ENCODE data around the gene FHAD1.

The FHAD1 gene

DNA sequence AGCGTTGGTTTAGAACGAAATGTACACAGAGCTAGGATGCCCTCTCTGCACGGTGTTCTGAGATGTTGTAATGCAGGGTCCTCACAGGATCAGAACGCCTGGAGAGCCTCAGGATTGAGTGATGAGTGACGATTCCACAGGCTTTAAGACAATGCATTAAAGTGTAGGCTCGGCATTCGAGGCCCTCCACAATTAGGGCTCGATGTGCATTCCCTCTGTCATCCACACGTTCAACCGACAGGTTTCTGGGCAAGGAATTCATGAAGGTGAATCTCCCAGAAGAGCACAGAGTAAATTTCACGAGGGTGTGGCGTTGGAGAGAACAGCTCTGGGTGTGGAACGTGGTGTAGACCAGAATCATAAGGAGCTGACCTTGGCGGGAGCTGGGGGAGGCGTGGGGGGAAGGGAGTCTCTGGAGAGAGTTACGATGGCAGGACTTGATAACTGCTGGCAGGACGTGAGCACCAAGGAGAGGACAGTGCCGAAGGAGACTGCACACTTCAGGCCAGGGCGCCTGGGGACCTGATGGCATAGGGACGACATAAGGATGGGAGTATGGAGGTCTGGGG, 111.6 kb downstream of the FHAD1 start:
- H2AFZ ChIP-seq (ENCODE audit: low read length, unreplicated experiment), result no peak overlapping the region
- no peaks in the 10 kb centered on the region for H3K36me3 ChIP-seq (ENCODE audit: insufficient read depth, low read length)
- no peaks in the 10 kb centered on the region for H3K79me2 ChIP-seq (ENCODE audit: control insufficient read depth, insufficient read depth, low read length, unreplicated experiment)
- no peak overlapping the region for H3K4me3 ChIP-seq (ENCODE audit: low read depth, low read length)
- peaks cover 28% of the 10 kb centered on the region for H3K4me1 ChIP-seq (ENCODE audit: control insufficient read depth, insufficient read depth, low read length, unreplicated experiment)
- no peaks in the 10 kb centered on the region for H3K27me3 ChIP-seq (ENCODE audit: insufficient read depth, low read length)
- H3K27ac ChIP-seq (ENCODE audit: low read depth, low read length), result no peak overlapping the region

DNA sequence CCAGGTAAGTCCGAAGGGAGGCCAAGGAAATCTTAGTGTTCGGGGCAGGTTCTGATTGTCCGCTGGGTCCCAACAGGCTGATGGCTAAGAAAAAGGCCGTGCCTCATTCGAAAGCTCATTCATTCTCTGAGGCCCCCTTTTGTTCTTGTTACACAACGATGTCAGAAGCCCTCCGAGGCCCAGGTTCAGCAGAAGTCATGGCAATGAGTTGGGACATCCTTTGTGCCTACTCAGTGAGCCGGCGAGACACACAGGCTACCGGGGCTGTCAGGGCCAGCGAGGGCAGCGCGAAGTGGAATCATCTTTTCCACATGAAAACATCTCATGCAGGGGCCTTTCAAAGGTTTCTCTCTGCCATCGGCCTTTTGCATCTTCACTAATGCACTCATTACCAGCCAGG, 113.7 kb downstream of the FHAD1 start:
- Histone ChIP-seq H3K4me3 (ENCODE audit: low read depth, low read length) (no peak overlapping the region), H3K27ac (ENCODE audit: low read depth, low read length) (no peak overlapping the region), H3K4me1 (ENCODE audit: control insufficient read depth, insufficient read depth, low read length, unreplicated experiment) (peaks cover 16% of the 10 kb centered on the region), H3K79me2 (ENCODE audit: control insufficient read depth, insufficient read depth, low read length, unreplicated experiment) (no peaks in the 10 kb centered on the region), H3K27me3 (ENCODE audit: insufficient read depth, low read length) (no peaks in the 10 kb centered on the region), H3K36me3 (ENCODE audit: insufficient read depth, low read length) (no peaks in the 10 kb centered on the region), H2AFZ (ENCODE audit: low read length, unreplicated experiment) (no peak overlapping the region)

DNA sequence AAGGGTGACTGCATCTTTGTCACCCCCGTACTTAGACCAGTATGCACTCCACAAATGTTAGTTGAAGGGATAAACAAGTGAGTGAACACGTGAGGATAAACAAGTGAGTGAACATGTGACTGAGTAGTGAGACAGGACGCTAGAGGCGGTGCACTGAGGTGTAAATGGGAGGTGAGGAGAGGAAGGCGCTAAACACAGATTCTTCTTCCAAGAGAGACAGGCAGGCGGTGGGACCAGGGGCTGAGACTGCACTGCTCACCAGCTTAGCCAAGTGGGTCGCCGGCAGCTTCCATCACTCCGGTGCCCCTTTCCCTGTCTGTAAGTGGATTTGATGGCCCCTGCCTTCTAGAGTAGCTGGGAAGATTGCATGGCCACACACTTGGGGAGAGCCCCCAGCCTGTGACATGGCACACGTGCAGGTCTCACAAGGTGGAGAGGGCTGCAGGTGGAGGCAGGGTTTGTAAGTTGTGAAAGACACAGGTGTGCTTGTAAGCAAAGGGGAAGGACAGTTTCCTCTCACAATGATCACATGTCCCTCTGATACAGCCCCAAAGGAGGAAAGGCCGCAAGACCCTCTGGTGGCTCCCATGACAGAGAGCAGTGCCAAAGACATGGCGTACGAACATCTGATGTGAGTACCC, 115.2 kb downstream of the FHAD1 start:
- no peak overlapping the region for H3K4me3 ChIP-seq (ENCODE audit: low read depth, low read length)
- no peak overlapping the region for H2AFZ ChIP-seq (ENCODE audit: low read length, unreplicated experiment)
- H3K79me2 ChIP-seq (ENCODE audit: control insufficient read depth, insufficient read depth, low read length, unreplicated experiment), result no peaks in the 10 kb centered on the region
- H3K27ac ChIP-seq (ENCODE audit: low read depth, low read length), result no peak overlapping the region
- no peaks in the 10 kb centered on the region for H3K27me3 ChIP-seq (ENCODE audit: insufficient read depth, low read length)
- no peaks in the 10 kb centered on the region for H3K36me3 ChIP-seq (ENCODE audit: insufficient read depth, low read length)
- peaks cover 5% of the 10 kb centered on the region for H3K4me1 ChIP-seq (ENCODE audit: control insufficient read depth, insufficient read depth, low read length, unreplicated experiment)

DNA sequence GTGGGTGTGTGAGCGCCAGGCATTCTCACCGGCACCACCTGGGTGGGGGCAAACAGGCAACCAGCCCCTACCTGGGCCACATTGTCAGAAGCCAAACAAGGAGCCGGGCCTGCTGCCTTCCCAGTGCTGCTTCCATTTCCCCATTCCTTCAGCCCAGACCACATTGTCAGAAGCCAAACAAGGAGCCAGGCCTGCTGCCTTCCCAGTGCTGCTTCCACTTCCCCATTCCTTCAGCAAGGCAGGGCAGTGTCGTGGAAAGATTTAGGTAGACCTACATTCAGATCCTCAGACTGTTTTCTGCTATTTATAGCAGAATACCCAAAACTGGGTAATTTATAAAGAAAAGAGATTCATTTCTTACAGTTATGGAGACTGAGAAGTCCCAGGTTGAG, 115.7 kb downstream of the FHAD1 start:
- H3K27me3 ChIP-seq (ENCODE audit: insufficient read depth, low read length), result no peaks in the 10 kb centered on the region
- H3K4me1 ChIP-seq (ENCODE audit: control insufficient read depth, insufficient read depth, low read length, unreplicated experiment), result peaks cover 2% of the 10 kb centered on the region
- no peak overlapping the region for H3K27ac ChIP-seq (ENCODE audit: low read depth, low read length)
- no peaks in the 10 kb centered on the region for H3K79me2 ChIP-seq (ENCODE audit: control insufficient read depth, insufficient read depth, low read length, unreplicated experiment)
- no peak overlapping the region for H2AFZ ChIP-seq (ENCODE audit: low read length, unreplicated experiment)
- no peak overlapping the region for H3K4me3 ChIP-seq (ENCODE audit: low read depth, low read length)
- H3K36me3 ChIP-seq (ENCODE audit: insufficient read depth, low read length), result no peaks in the 10 kb centered on the region

DNA sequence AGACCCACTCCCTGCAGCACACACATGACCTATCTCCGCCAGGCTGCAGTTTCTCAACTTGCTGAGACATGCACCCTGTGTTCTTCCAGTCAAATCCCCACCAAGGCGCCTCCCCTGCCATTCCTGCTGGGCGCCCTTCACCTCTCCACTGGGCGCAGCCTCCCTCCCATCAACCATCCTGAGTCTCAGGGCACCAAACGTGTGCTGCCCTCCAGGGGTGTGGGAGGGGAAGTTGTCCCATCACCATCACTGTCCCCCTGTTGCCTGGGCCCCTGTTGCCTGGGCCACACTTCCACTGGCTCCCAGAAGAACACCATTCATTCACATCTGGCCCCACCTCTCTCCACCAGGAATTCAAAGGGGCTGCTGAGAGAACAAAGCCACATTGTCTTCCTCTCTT, 117.7 kb downstream of the FHAD1 start:
- H3K36me3 ChIP-seq (ENCODE audit: insufficient read depth, low read length), result no peaks in the 10 kb centered on the region
- no peak overlapping the region for H3K27ac ChIP-seq (ENCODE audit: low read depth, low read length)
- no peaks in the 10 kb centered on the region for H3K27me3 ChIP-seq (ENCODE audit: insufficient read depth, low read length)
- H2AFZ ChIP-seq (ENCODE audit: low read length, unreplicated experiment), result no peak overlapping the region
- H3K79me2 ChIP-seq (ENCODE audit: control insufficient read depth, insufficient read depth, low read length, unreplicated experiment), result no peaks in the 10 kb centered on the region
- H3K4me1 ChIP-seq (ENCODE audit: control insufficient read depth, insufficient read depth, low read length, unreplicated experiment), result peaks cover 9% of the 10 kb centered on the region
- no peak overlapping the region for H3K4me3 ChIP-seq (ENCODE audit: low read depth, low read length)

DNA sequence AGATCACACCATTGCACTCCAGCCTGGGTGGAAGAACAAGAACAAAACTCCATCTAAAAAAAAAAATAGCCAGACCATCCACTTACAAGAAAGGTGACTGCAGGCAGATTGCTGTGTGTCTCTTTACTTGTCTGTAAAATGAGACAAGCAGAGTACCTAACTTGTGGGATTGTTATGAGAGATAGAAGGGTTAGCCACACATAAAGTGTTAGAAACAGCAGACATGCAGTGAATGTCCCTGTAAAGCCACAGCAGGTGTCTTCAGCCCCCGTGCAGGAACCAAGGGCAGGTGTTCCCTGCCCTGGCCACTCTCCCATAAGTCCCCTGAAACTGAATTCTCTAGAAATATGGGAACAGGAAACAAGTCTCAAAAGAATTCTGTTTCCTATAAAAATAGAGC, 121.9 kb downstream of the FHAD1 start:
- no peak overlapping the region for H2AFZ ChIP-seq (ENCODE audit: low read length, unreplicated experiment)
- no peak overlapping the region for H3K27ac ChIP-seq (ENCODE audit: low read depth, low read length)
- no peaks in the 10 kb centered on the region for H3K36me3 ChIP-seq (ENCODE audit: insufficient read depth, low read length)
- no peaks in the 10 kb centered on the region for H3K79me2 ChIP-seq (ENCODE audit: control insufficient read depth, insufficient read depth, low read length, unreplicated experiment)
- H3K4me1 ChIP-seq (ENCODE audit: control insufficient read depth, insufficient read depth, low read length, unreplicated experiment), result peaks cover 9% of the 10 kb centered on the region
- no peak overlapping the region for H3K4me3 ChIP-seq (ENCODE audit: low read depth, low read length)
- no peaks in the 10 kb centered on the region for H3K27me3 ChIP-seq (ENCODE audit: insufficient read depth, low read length)

DNA sequence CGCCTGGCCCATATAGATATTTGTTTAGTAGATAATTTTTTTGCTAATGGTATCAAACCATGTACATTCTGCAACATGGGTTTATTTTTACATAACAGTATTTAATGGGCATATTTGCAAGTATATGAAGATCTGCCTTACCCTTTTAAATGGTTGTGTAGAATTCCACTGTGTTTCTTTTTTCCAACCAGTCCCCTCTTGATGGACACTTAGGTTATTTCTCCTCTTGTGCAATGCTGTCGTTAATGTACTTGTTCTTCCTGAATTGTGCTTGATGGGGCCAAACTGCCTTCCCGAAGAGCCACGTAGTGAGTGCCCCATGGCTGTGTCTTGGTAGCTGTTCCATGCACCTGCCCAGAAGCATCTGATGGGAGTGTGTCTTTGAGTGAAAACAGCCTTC, 123.2 kb downstream of the FHAD1 start:
- H2AFZ ChIP-seq (ENCODE audit: low read length, unreplicated experiment), result no peak overlapping the region
- H3K79me2 ChIP-seq (ENCODE audit: control insufficient read depth, insufficient read depth, low read length, unreplicated experiment), result no peaks in the 10 kb centered on the region
- H3K4me1 ChIP-seq (ENCODE audit: control insufficient read depth, insufficient read depth, low read length, unreplicated experiment), result peaks cover 9% of the 10 kb centered on the region
- H3K27ac ChIP-seq (ENCODE audit: low read depth, low read length), result no peak overlapping the region
- H3K27me3 ChIP-seq (ENCODE audit: insufficient read depth, low read length), result no peaks in the 10 kb centered on the region
- H3K36me3 ChIP-seq (ENCODE audit: insufficient read depth, low read length), result no peaks in the 10 kb centered on the region
- H3K4me3 ChIP-seq (ENCODE audit: low read depth, low read length), result no peak overlapping the region

DNA sequence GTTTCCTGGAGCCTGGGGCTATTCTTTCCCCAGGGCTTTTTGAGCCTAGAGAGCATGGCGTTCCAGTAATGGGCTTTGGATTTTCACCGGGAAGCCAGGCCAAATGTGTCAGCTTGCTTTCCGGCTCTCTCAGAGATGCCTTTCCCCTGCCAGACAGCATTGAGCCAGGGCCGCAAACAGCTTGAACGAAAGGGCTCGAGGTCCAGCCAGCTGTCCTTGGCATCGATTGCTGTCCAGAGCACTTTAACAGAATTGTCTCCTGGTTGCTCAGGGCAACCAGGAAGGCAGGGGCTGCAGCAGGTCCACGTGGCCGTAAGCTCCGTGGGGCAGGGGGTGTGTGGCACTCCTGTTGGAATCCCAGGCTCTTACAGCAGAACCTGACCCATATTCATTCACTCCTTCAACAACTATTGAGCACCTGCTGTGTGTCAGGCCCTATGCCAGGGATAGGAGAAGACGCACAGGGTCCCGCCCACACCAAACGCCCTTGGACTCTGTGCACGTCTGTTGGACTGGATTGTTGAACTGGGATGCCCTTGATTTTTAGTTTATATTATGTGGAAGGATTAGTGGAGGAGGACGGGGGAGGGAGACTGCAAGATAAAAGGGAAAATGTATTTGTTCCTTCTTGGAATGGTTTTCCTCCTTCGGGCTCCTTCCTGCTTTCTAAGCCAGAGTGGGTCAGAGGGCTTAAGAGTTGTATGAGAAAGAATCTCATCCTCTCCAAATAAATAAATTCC, 123.9 kb downstream of the FHAD1 start:
- H3K27ac ChIP-seq (ENCODE audit: low read depth, low read length), result no peak overlapping the region
- H3K4me1 ChIP-seq (ENCODE audit: control insufficient read depth, insufficient read depth, low read length, unreplicated experiment), result peaks cover 9% of the 10 kb centered on the region
- no peaks in the 10 kb centered on the region for H3K27me3 ChIP-seq (ENCODE audit: insufficient read depth, low read length)
- H3K36me3 ChIP-seq (ENCODE audit: insufficient read depth, low read length), result no peaks in the 10 kb centered on the region
- no peak overlapping the region for H2AFZ ChIP-seq (ENCODE audit: low read length, unreplicated experiment)
- no peak overlapping the region for H3K4me3 ChIP-seq (ENCODE audit: low read depth, low read length)
- H3K79me2 ChIP-seq (ENCODE audit: control insufficient read depth, insufficient read depth, low read length, unreplicated experiment), result no peaks in the 10 kb centered on the region

DNA sequence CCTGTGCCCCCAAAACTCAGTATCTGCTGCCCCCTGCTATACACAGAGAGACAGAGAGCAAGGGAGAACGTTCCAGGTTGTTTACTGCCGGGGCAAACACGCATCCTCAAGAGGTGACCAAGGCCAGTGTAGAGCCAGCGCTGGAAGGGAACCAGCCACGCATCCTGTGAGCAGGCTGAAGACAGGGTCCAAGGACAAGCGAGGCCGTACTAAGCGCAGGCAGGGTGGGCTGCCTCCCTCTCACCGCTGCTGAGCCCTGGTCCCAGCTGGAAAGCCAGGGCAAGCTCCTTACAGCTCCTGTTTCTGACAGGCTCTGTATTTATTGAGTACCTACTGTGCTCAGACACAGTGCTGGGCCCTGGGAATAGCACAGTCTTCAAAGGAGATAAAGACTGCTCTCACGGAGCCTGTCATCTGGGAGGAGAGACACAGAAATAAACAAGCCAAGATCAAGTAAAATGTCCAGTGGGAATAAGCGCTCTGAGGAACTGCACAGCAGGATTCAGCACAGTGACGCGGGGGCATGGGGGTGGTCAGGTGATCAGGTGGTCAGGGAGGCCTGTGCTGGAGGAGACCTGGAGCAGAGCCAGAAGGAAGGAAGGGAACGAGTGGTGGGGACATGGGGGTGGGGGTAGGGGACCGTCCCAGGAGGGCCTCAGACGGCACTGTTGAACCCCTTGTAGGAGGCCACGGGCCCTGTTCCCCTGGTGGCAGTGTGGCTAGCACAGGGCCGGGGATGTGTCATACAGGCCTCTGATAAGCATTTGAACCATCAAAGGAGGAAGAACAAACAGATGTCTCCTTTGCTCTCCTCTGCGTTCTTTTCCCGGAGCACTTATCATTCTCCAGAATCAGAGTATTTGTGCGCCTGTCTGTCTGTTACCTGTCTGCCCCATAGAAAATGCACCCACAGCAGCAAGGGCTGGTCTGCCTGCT, 124.9 kb downstream of the FHAD1 start:
- no peaks in the 10 kb centered on the region for H3K79me2 ChIP-seq (ENCODE audit: control insufficient read depth, insufficient read depth, low read length, unreplicated experiment)
- H2AFZ ChIP-seq (ENCODE audit: low read length, unreplicated experiment), result no peak overlapping the region
- no peak overlapping the region for H3K27ac ChIP-seq (ENCODE audit: low read depth, low read length)
- no peaks in the 10 kb centered on the region for H3K36me3 ChIP-seq (ENCODE audit: insufficient read depth, low read length)
- H3K4me1 ChIP-seq (ENCODE audit: control insufficient read depth, insufficient read depth, low read length, unreplicated experiment), result peaks cover 9% of the 10 kb centered on the region
- H3K27me3 ChIP-seq (ENCODE audit: insufficient read depth, low read length), result no peaks in the 10 kb centered on the region
- H3K4me3 ChIP-seq (ENCODE audit: low read depth, low read length), result no peak overlapping the region

DNA sequence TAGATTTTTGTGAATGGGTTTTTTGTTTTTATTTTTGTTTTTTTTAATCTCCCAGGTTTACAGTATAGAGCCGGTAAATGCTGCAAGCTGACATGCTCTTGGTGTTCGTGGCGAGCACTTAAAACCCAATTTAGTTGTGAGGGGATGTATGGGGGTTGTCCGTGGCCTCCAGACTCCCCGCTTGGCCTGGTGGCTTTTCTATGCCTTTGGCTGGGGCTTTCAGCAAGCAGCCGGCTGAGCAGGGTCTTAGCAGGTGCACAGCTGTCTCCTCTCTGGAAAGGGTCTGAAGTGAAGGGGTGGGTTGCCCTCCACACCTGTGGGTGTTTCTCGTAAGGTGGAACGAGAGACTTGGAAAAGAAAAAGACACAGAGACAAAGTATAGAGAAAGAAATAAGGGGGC, 131.7 kb downstream of the FHAD1 start:
- Histone ChIP-seq H3K27me3 (ENCODE audit: insufficient read depth, low read length) (no peaks in the 10 kb centered on the region), H3K36me3 (ENCODE audit: insufficient read depth, low read length) (no peaks in the 10 kb centered on the region), H3K4me3 (ENCODE audit: low read depth, low read length) (no peak overlapping the region), H3K4me1 (ENCODE audit: control insufficient read depth, insufficient read depth, low read length, unreplicated experiment) (no peaks in the 10 kb centered on the region), H2AFZ (ENCODE audit: low read length, unreplicated experiment) (no peak overlapping the region), H3K79me2 (ENCODE audit: control insufficient read depth, insufficient read depth, low read length, unreplicated experiment) (no peaks in the 10 kb centered on the region), H3K27ac (ENCODE audit: low read depth, low read length) (no peak overlapping the region)

Data from ACC112 (cell line).